ENCODE measurements around the gene ANO10.

DNA sequence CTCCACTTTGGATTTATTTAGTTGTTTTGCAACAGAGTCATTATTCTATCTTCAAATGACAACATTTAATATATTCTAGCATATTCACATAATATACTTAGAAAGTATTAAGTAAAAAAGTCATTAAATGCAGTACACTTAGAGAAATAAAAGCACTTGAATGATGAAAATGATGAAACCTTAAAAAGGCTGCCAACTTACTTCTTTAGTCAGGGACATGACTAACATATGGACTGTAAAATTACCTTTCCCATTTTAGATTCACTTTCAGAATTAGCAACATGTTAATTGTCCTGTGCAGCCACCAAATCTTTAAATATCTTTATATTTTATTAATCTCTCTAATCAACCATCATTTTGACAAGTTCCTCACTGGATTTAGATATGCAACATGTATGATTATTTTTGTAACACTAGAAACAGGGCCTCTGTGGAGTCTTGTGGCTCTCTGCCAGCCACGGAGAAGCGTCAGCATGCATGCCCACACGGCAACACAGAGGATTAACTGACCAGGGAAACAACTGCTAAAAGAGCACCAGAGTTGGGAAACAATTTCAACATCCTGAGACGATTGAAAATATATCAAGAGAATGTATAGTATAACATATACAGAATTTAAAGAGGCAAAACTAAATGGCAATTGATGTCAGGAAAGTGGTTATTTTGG is 95.7 kb downstream of the ANO10 start:
- TF ChIP-seq CTCF (conservative IDR thresholded peaks at IDR 0.05; ENCODE audit: low read depth, low read length) (no peak), EZH2 (IDR thresholded peaks at IDR 0.05; ENCODE audit: borderline replicate concordance, low read depth, low read length, poor library complexity, severe bottlenecking) (no peak)
